GM12892 (cell line): ENCODE results near the gene TMEM179.
A peak's percentile ranks its signal among the peaks of the same experiment; 100 is the strongest.
"Not testable (repeated sequence)": the region's sequence is repeated elsewhere in the genome, so short reads cannot be mapped to it uniquely, and the experiment has no call there.

Experiments used
- DNase-seq: peaks from one replicate; pipeline ENCODE4 v3.0.0; 2011; ENCODE audit not compliant: insufficient read length
- FAIRE-seq: peaks from 2 replicates; lab custom pipeline; 2011; peaks lifted over from hg19 to GRCh38; lab: Jason Lieb, UNC
- POLR2A ChIP-seq: IDR thresholded peaks from 2 replicates; pipeline ENCODE4 v1.6.1; 2011; ENCODE audit warnings: low read depth, low read length, control low read depth
- POLR2AphosphoS5 ChIP-seq: IDR thresholded peaks from 2 replicates; pipeline ENCODE4 v1.6.1; 2011; ENCODE audit warnings: low read depth, low read length, control low read depth
- TAF1 ChIP-seq: IDR thresholded peaks from 2 replicates; pipeline ENCODE4 v1.6.1; 2011; ENCODE audit warnings: low read depth, mild to moderate bottlenecking, control low read depth, low read length, borderline replicate concordance

The TMEM179 gene

GRCh38 chr14:104644091-104644635 is 39.6 kb upstream of the TMEM179 start:
- DNase-seq (no peak), FAIRE-seq (no peak)

DNA sequence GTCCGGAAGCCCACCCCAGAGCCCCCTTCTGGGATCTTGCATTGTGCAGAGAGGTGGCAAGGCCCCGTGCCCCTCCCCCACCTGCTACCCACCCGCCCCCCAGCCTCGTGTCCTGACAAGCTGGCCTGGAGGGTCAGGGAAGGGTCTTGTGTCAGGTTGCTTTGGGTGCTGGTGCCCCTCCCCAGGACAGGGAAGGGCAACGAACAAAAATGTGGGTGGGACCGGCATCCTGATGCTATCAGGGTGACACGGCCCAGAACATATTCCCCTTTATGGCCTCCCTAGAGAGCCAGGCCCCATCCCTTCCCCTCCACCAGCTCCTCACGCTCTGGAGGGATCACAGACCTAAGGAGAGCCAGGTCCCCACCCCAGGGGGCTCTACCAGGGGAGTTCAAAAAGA is 38.7 kb upstream of the TMEM179 start:
- DNase-seq (no peak), FAIRE-seq (no peak)
- TF ChIP-seq TAF1: no peak
- TF ChIP-seq POLR2AphosphoS5: no peak
- no peak for TF ChIP-seq POLR2A

More at GRCh38 chr14:104644091-104644635, 39.6 kb upstream of the TMEM179 start:
- TF ChIP-seq POLR2A (no peak), TAF1 (no peak), POLR2AphosphoS5 (no peak)

- DNase-seq (no peak), FAIRE-seq (no peak)
- no peak for TF ChIP-seq POLR2AphosphoS5
- TF ChIP-seq POLR2A: no peak
- TF ChIP-seq TAF1: no peak
Observed at GRCh38 chr14:104642540-104642868, 37.9 kb upstream of the TMEM179 start.

DNA sequence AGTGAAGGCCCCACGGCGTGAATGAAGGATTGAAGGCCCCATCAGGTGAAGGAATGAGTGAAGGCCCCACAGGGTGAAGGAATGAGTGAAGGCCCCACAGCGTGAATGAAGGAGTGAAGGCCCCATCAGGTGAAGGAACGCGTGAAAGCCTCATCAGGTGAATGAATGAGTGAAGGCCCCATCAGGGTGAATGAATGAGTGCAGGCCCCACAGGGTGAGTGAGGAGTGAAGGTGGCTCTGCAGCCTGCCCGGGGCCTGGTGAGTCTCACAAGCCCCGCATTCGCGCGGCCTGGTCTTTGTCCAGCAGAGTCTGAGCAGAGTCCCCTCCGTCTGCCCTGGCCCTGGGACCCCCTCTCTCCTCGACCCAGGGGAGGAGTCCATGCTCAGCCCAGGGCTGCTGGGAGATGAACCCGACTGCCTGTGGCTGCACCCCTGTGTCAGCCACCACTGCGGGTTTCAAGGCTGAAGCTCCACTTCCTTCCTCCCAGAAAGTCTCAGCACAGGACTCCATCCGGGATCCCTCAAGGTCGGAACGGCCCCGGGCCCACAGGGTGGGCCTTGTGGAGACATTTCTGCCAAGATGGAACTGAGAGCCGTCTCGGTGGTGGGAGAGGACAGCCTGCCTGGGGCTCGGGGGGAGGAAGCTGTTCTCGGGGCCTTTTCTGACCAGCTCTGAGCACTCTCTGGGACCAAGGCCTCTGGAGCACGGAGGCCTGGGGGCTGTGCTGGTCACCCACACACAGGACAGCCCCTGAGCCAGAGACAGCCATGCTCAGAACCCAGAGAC is 37.4 kb upstream of the TMEM179 start:
- DNase-seq: no peak
- FAIRE-seq: no peak
- no peak for TF ChIP-seq POLR2AphosphoS5
- no peak for TF ChIP-seq POLR2A
- no peak for TF ChIP-seq TAF1

GRCh38 chr14:104640681-104641080 is 36.1 kb upstream of the TMEM179 start:
- no peak for DNase-seq
- TF ChIP-seq POLR2AphosphoS5 (no peak), TAF1 (no peak), POLR2A (no peak)
- no peak for FAIRE-seq

DNA sequence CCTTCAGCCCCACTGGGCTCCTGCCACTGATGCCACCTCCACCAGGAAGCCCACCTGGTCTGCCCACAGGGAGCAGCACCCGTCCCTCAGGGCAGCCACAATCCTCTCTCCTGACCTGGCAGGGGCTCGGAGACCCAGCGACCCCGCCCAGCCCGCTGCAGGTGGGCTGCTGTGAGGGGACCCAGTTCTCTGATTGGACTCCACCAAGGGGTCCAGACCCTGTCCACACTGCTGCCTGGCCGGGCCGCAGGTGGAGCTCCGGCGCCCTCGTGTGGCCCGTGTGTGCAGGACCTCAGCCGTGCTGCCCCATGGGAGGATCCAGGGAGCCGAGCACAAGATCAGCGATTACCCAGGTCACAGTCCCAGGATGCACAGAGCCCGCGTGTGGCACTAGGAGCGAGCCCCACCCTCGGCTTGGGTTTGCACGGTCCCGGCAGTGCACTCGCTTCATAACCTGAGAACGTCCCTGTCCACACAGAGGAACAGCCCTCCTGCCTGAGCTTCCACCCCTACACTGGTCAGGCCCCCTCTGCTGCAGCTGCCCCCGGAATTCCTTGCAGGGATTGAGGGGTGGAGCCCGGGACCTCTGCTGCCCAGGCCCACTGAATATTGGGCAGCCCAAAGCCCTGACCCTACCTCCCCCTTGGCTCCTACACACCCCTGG is 35.4 kb upstream of the TMEM179 start:
- DNase-seq (peak; percentile 89), FAIRE-seq (peak; percentile 85)
- TF ChIP-seq TAF1: no peak
- TF ChIP-seq POLR2AphosphoS5: no peak
- no peak for TF ChIP-seq POLR2A

- no peak for FAIRE-seq
Observed at GRCh38 chr14:104639471-104639870, 34.9 kb upstream of the TMEM179 start.

DNA sequence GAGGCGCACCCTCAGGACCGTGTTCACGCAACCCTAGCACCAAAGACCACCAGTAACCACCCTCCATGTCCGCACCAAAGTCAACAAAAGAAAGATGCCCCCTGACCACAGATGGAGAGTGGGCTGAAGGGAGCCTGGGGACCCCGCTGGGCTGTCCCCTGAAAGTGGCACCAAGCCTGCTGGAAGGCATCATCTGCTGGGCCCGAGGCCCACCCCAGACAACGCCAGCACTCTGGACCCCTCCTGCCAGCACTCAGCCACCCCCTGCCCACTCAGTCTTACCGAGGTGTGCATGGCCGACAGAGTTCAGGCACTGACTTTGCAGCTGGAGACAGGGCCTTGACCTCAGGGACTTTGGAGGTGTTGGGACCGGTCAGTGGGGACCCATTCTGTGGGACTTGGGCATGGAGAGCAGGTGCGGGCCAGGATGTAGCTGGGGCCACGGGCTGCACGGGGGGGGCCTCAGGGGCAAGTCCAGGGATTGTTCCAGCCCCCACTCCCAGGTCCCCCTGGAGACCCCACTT is 34.4 kb upstream of the TMEM179 start:
- no peak for DNase-seq
- TF ChIP-seq TAF1 (no peak), POLR2AphosphoS5 (no peak), POLR2A (no peak)
- FAIRE-seq: no peak

More at GRCh38 chr14:104639471-104639870, 34.9 kb upstream of the TMEM179 start:
- DNase-seq: no peak
- no peak for TF ChIP-seq POLR2A
- no peak for TF ChIP-seq POLR2AphosphoS5
- TF ChIP-seq TAF1: no peak

- no peak for FAIRE-seq
- no peak for DNase-seq
- TF ChIP-seq TAF1: no peak
- no peak for TF ChIP-seq POLR2A
- no peak for TF ChIP-seq POLR2AphosphoS5
Observed at GRCh38 chr14:104638190-104638589, 33.6 kb upstream of the TMEM179 start.

DNA sequence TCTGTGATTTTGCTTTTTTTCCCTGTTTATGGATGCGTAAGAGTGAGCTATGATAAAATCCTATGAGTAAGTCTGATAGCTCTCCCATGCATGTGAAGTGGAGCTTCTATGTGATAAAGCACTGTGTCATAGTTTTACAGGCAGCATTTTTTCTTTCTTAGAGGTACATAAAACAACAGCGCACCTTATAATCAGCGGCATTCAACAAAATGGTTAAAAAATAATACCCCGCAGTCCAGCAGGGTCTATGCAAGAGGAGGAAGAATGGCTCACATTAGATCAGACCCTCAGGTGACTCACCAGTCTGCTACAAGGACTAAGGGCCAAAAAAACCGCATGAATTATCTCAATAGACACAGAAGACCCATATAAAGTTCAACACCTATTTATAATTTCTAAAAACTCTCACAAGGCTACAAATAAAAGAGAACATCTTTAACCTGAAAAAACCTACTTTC is 33.0 kb upstream of the TMEM179 start:
- TF ChIP-seq POLR2AphosphoS5: no peak
- TF ChIP-seq POLR2A: no peak
- no peak for TF ChIP-seq TAF1
- DNase-seq (no peak), FAIRE-seq (no peak)

DNA sequence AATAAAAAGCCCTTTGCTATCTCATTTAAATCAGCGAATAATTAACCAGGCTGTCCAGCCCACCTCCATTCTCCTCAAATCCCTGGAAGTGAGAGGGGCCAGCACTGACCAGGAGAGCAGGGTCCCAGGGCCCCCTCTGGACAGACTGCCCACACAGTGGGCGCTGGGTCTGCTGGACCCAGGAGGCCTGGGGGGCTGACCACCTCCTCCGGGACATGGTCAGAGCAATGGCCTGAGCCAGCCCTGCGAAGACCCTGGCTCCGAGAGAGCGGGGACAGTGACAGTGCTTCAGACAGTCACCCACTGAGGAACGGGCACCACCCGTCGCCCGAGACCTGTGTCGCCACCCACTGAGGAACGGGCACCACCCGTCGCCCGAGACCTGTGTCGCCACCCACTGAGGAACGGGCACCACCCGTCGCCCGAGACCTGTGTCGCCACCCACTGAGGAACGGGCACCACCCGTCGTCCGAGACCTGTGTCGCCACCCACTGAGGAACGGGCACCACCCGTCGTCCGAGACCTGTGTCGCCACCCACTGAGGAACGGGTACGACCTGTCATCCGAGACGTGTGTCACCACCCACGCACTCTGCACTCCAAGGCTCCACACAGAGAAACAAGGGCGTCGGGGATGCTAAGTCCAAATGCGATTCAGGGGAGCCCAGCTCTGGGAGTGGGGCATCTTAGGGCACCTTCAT is 32.4 kb upstream of the TMEM179 start:
- DNase-seq, FAIRE-seq: not testable (repeated sequence)

GRCh38 chr14:104636131-104636530 is 31.6 kb upstream of the TMEM179 start:
- TF ChIP-seq POLR2A: no peak
- no peak for TF ChIP-seq TAF1
- TF ChIP-seq POLR2AphosphoS5: no peak
- FAIRE-seq: no peak
- no peak for DNase-seq

DNA sequence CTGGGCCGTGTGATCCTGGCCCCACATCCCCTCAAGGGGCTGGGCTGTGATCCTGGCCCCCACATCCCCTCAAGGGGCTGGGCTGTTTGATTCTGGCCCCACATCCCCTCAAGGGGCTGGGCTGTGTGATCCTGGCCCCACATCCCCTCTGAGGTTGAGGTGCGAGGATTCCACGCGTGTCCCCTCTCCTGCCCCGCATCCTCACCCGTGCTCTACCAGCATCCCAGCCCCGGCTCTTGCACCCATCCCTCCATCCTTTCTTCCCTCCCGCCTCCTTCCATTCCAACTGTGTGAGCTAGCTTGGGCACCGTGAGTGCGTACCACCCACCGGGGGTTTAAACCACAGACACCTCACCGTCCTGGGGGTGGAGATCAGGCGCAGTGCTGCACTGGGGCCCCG is 31.1 kb upstream of the TMEM179 start:
- DNase-seq (no peak), FAIRE-seq (no peak)
- TF ChIP-seq POLR2AphosphoS5 (no peak), POLR2A (no peak), TAF1 (no peak)
